Measurements from ENCODE around the gene GZMB. TPM values are rescaled to one million over a fixed set of nuclear protein-coding genes. Genes with fewer than 3 reads are reported as not detected.

Gene GZMB, protein sequence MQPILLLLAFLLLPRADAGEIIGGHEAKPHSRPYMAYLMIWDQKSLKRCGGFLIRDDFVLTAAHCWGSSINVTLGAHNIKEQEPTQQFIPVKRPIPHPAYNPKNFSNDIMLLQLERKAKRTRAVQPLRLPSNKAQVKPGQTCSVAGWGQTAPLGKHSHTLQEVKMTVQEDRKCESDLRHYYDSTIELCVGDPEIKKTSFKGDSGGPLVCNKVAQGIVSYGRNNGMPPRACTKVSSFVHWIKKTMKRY
- total RNA-seq, result 0.13 TPM in 1 of 2 replicates, not detected in the other

DNA sequence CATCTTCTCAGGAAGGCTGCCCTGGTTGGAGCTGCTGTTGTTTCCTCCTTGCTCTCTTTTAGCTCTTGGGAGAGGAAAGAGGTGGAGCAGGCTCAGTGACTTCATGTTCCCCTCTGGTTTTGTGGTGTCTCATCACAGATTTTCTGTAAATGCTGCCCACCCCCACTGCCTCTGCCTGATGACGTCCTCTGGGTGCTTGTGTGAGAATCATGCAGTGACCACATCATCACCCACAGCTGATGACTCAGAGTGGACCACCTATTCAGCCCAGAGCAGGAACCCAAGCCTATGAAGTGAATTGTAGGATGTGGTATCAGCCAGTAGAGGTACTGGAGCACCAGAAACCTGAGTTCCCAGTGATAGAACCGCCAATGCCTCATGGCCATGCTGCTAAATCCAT is at the start of gene GZMB:
TSS of gene GZMB (minus strand) at position 33 of the 400 bp plus-strand sequence. CDS start at position 3, 30 bp downstream.

DNA sequence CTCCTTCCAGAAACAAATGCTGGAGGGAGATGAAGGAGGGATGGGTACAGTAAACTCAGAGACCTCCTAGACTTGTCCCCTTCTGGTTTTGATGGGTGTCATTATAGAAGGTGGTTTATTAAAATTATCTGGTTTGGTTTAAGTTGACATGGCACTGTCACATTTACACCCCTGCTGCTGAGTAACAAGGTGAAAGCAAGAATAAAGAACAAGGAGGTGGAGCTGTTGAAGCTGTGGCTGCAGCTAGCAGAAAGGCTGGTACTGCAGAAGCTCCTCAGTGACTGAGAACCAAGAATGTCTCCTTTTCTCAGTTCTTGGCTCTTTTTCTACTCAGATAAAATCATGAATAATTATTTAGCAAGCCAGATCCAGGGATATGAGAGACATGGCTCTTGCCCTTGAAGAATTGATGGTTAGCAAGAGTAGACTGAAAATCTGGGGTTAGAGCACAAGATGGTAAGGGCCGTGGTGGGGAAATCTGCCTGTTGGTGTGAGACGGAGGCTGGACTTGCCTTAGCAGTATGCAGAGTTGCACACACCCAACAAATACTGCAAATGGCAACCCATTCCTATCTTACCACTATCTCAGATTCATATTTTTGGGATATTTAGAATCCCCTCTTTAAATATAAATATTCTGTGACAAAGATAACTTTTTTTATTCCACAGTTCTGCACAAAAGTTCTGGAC is 24.2 kb downstream of the GZMB start, which contains the start of gene GZMH:
TSS of gene GZMH (minus strand) at position 31 of the 690 bp plus-strand sequence. CDS start 72 bp downstream, outside the sequence.

Other genes with a start within 250 kb of the GZMB start
- 4.1 and 6.5 TPM in 2 replicates for gene NYNRIN, start 235.2 kb downstream of the GZMB start, total RNA-seq
- 3.0 and 4.5 TPM in 2 replicates for gene CBLN3, start 204.5 kb downstream of the GZMB start, total RNA-seq
- 48.1 and 48.2 TPM in 2 replicates for gene KHNYN, start 204.2 kb downstream of the GZMB start, total RNA-seq
- gene SDR39U1, start 191.4 kb downstream of the GZMB start, total RNA-seq, result 10.1 and 15.1 TPM in 2 replicates
- not detected in 2 replicates for gene CMA1, start 125.9 kb downstream of the GZMB start, total RNA-seq
- gene CTSG, start 57.9 kb downstream of the GZMB start, total RNA-seq, result not detected in 2 replicates
- gene GZMH, start 24.5 kb downstream of the GZMB start, total RNA-seq, result not detected in 2 replicates